DMS53 (cell line): Measurements from ENCODE around the gene ITSN1.
A peak's percentile ranks its signal among the peaks of the same experiment; 100 is the strongest.
"Not testable (repeated sequence)": the region's sequence is repeated elsewhere in the genome, so short reads cannot be mapped to it uniquely, and the experiment has no call there.

Experiments used
- DNase-seq: peaks from one replicate; lab custom pipeline; 2025; lab: John Stamatoyannopoulos, UW

The ITSN1 gene

GRCh38 chr21:33651965-33652680 is 9.8 kb downstream of the ITSN1 start:
- DNase-seq, result peak; percentile 26

GRCh38 chr21:33654412-33654811 is 12.1 kb downstream of the ITSN1 start:
- no peak for DNase-seq

GRCh38 chr21:33655588-33656221 is 13.4 kb downstream of the ITSN1 start:
- DNase-seq, result peak; percentile 6

GRCh38 chr21:33657124-33657820 is 15.0 kb downstream of the ITSN1 start:
- DNase-seq, result no peak

- no peak for DNase-seq
Observed at GRCh38 chr21:33658919-33659567, 16.7 kb downstream of the ITSN1 start.

- no peak for DNase-seq
Observed at GRCh38 chr21:33659568-33659949, 17.3 kb downstream of the ITSN1 start.

GRCh38 chr21:33660406-33660805 is 18.1 kb downstream of the ITSN1 start:
- no peak for DNase-seq

GRCh38 chr21:33661146-33661545 is 18.8 kb downstream of the ITSN1 start:
- no peak for DNase-seq

- DNase-seq, result no peak
Observed at GRCh38 chr21:33662046-33662445, 19.7 kb downstream of the ITSN1 start.

- DNase-seq, result no peak
Observed at GRCh38 chr21:33663241-33663640, 20.9 kb downstream of the ITSN1 start.

- DNase-seq, result no peak
Observed at GRCh38 chr21:33664135-33664534, 21.8 kb downstream of the ITSN1 start.

- no peak for DNase-seq
Observed at GRCh38 chr21:33666153-33666552, 23.9 kb downstream of the ITSN1 start.

GRCh38 chr21:33667636-33668035 is 25.3 kb downstream of the ITSN1 start:
- no peak for DNase-seq

GRCh38 chr21:33668180-33668579 is 25.9 kb downstream of the ITSN1 start:
- DNase-seq, result no peak

GRCh38 chr21:33668620-33669019 is 26.3 kb downstream of the ITSN1 start:
- no peak for DNase-seq

GRCh38 chr21:33670076-33670978 is 28.0 kb downstream of the ITSN1 start:
- DNase-seq, result no peak

- no peak for DNase-seq
Observed at GRCh38 chr21:33673473-33673872, 31.2 kb downstream of the ITSN1 start.

GRCh38 chr21:33674226-33674625 is 31.9 kb downstream of the ITSN1 start:
- no peak for DNase-seq

- DNase-seq, result not testable (repeated sequence)
Observed at GRCh38 chr21:33676666-33677065, 34.4 kb downstream of the ITSN1 start.

- DNase-seq, result no peak
Observed at GRCh38 chr21:33677450-33677849, 35.1 kb downstream of the ITSN1 start.

GRCh38 chr21:33680870-33681269 is 38.6 kb downstream of the ITSN1 start:
- no peak for DNase-seq
